GM12892 (cell line): ENCODE measurements around the gene TNNT2.

ENCODE experiments used
- POLR2A ChIP-seq: IDR thresholded peaks from 2 replicates; pipeline ENCODE4 v1.6.1; 2011; ENCODE audit warnings: low read depth, low read length, control low read depth
- POLR2AphosphoS5 ChIP-seq: IDR thresholded peaks from 2 replicates; pipeline ENCODE4 v1.6.1; 2011; ENCODE audit warnings: low read depth, low read length, control low read depth
- TAF1 ChIP-seq: IDR thresholded peaks from 2 replicates; pipeline ENCODE4 v1.6.1; 2011; ENCODE audit warnings: low read depth, mild to moderate bottlenecking, control low read depth, low read length, borderline replicate concordance

GRCh38 chr1:201365251-201365650 is 12.2 kb downstream of the TNNT2 start:
- TF ChIP-seq POLR2AphosphoS5 (no peak), POLR2A (no peak), TAF1 (no peak)
